ENCODE measurements around the gene AMPD3.

The AMPD3 gene

GRCh38 chr11:10503777-10504480, 48.9 kb downstream of the AMPD3 start:
- no peak for DNase-seq (ENCODE audit: low spot score)

- DNase-seq (ENCODE audit: low spot score): no peak
Measured at GRCh38 chr11:10504490-10504889, 49.4 kb downstream of the AMPD3 start.

GRCh38 chr11:10505278-10506007, 50.4 kb downstream of the AMPD3 start:
- DNase-seq (ENCODE audit: low spot score): no peak

GRCh38 chr11:10506008-10506370, 50.9 kb downstream of the AMPD3 start:
- no peak for DNase-seq (ENCODE audit: low spot score)

DNA sequence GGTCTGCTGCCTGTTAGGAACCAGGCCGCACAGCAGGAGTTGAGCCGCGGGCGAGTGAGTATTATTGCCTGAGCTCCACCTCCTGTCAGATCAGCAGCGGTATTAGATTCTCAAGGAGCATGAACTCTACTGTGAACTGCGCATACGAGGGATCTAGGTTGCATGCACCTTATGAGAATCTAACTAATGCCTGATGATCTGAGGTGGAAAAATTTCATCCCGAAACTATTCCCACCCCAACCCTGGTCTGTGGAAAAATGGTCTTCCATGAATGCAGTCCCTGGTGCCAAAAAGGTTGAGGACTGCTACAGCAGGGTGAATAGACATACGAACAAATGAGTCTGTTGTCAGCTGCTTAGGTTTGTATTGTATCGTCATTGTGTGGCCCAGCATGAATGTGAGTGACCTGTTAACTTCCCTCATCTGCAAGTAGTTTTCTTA, 56.1 kb downstream of the AMPD3 start:
- no peak for DNase-seq (ENCODE audit: low spot score)

DNA sequence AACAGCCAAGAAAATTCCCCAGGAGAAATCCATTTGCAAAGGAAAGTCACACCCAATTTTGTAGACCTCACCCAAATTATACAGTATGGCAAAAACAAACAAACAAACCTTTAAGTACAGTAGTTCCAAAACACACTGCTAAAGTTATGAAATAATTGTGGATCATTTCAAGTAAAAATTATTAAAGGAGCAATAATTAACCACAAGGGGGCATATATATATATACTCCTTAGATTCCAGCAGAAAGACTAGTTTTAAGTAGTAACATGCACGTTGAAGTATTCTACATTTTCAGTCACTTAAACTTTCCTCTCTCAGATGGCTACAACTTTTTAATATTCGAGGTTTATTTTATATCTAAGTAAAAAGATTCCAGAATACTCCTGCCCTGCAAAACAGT, 59.1 kb downstream of the AMPD3 start:
- no peak for DNase-seq (ENCODE audit: low spot score)

- DNase-seq (ENCODE audit: low spot score): no peak
Measured at GRCh38 chr11:10514709-10515108, 59.6 kb downstream of the AMPD3 start.

- DNase-seq (ENCODE audit: low spot score): no peak
Measured at GRCh38 chr11:10515418-10515817, 60.4 kb downstream of the AMPD3 start.

DNA sequence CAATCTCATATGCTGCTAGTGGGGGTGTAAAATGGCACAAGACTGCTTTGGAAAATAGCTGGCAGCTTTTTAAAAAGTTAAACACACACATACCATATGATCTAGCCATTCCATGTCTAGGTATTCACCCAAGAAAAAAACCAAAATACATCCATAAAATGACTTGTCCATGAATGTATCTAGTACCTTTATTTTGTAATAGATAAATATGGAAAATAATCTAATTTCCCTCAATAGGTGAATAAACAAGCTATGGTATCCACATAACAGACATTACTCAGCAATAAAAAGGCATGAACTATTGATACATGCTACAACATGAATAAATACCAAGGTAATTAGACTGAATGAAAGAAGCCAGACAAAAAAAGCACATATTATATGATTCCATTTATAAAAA, 63.1 kb downstream of the AMPD3 start:
- DNase-seq (ENCODE audit: low spot score): no peak

- no peak for DNase-seq (ENCODE audit: low spot score)
Measured at GRCh38 chr11:10518891-10519290, 63.8 kb downstream of the AMPD3 start.

DNA sequence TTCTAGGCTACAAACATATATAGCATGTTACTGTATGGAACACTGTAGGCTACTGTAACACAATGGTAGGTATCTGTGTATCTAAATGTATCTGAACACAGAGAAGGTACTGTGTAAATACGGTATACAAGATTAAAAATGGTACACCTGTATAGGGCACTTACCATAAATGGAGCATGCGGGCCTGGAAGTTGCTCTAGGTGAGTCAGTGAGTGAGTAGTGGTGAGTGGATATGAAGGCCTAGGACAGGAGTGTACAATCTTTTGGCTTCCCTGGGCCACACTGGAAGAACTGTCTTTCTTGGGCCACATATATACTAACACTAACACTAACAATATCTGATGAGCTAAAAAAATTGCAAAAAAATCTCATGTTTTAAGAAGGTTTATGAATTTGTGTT, 64.6 kb downstream of the AMPD3 start:
- DNase-seq (ENCODE audit: low spot score): no peak

DNA sequence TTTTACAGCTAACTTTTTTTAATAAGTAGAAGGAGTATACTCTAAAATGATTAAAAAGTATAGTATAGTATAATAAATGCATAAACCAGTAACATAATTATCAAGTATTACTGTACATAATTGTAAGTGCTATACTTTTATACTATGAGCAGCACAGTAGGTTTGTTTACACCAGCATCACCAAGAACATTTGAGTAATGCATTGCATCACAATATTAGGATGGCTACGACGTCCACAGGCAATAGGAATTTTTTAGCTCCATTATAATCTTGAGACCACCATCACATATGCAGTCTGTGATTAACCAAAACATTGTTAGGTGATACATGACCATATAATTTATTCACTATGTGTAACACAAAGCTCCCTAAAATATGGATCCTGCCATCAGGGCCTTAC, 65.5 kb downstream of the AMPD3 start:
- no peak for DNase-seq (ENCODE audit: low spot score)

DNA sequence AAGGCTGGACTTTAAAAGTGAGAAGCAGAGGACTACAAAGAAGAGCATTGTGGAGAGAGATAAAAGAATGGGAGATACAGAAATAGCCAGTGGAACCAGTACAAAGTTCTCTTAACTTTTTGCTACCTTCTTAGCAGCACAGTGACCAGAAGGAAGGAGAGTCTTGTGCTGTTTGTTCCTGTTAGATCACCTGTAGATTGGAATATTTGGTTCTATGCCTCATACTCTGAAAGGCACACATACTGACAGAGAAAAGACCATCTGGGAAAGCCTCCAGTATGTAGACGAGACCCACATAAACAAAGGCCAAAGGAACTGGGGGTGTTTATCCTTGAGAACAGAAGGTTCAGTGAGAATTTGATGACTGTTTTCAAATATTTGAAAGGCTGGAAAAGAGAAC, 67.2 kb downstream of the AMPD3 start:
- no peak for DNase-seq (ENCODE audit: low spot score)

DNA sequence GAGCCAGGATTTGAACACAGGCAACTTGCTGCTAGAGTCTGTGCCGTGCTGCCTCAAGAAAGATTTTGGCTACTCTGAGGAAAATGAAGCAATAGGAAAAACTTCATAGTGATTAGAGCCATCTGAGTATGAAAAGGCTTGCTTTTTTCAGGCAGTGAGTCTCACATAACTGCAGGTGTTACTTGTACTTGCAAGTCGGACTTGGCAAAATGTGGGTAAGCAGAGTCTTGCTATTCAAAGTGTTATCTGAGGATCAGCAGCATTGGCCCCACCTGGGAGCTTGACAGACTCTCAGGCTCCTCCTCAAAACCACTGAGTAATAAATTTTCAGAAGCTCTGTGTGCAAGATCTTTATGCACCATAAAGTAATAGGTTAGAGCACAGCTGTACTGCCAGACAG, 67.9 kb downstream of the AMPD3 start:
- DNase-seq (ENCODE audit: low spot score): no peak

- no peak for DNase-seq (ENCODE audit: low spot score)
Measured at GRCh38 chr11:10524471-10524870, 69.4 kb downstream of the AMPD3 start.

DNA sequence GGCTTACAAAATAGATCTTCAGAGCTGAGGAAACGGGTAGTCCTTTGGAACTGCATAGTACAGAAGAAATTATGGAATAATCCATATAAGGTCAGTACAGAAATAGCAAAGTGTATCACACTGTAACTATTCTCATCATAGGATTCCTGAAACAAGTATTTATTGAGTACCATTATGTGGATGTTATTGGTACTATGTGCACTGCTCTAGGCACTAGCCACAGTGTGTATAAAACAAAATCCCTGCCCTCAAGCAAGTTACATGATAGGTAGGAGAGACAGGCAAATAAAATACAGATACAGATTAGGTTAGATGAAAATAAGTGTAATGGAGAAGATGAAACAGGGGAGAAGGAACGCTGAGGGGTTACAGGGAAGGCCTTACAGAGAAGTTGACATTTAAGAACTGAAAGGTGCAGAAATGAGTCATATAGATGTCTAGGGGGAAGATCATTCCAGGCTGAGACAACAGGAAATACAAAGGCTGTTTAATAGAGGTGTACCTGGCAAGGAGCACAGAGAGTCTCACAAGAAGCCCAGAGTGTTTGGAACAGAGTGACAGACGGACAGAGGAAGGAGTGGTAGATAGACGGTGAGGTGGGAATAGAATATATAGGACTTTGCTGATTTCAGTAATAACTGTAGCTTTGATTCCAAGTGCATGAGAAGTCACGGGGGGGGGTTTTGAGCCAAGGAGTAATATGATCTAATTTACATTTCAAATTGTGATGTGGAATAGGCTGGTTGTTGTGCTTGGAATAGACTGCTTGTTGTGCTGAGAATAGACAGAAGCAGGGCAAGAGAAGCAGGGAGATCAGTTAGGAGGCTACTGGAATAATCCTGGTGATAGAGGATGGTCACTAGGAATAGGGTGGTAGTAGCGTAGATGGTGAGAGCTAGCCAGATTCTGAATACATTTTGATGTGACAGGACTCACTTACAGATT, 72.2 kb downstream of the AMPD3 start:
- no peak for DNase-seq (ENCODE audit: low spot score)

GRCh38 chr11:10528121-10528520, 73.1 kb downstream of the AMPD3 start:
- no peak for DNase-seq (ENCODE audit: low spot score)

DNA sequence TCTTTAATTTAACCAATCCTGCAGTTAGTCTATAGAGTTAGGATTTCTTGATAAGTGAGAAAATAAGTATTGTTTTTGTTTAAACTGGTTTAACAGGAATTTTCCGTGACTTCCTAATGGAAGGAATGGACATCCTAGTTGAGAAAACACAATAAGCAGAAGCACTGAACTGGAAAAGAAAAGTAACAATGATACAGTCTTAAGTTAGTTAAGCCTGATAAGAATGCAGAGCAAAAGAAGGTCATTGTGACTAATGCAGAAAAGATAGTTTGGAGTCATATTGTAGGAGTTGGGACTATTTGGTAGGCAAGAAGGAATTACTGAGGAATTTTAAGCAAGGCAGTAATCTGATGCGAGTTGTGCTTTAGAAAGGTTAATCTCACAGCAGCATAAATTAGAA, 74.2 kb downstream of the AMPD3 start:
- no peak for DNase-seq (ENCODE audit: low spot score)

- DNase-seq (ENCODE audit: low spot score): no peak
Measured at GRCh38 chr11:10532526-10532925, 77.5 kb downstream of the AMPD3 start.

DNA sequence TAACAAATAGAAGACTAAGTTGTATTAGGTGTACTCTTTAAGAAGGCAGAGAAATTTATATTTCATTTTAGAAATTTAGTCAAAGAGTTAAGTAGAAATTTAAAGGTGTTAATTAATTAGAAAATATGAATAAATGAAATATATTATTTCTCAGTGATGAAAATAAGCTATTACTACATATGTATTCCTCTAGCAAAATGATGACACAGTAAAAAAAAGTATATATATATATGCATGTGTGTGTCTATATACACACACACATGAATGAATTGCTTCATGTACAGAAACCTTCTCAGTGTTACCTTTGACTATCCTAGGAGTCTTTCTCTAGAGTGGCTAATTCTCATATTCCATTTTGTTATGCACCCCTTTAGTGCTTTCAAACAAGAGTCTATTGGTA, 78.3 kb downstream of the AMPD3 start:
- DNase-seq (ENCODE audit: low spot score): no peak

DNA sequence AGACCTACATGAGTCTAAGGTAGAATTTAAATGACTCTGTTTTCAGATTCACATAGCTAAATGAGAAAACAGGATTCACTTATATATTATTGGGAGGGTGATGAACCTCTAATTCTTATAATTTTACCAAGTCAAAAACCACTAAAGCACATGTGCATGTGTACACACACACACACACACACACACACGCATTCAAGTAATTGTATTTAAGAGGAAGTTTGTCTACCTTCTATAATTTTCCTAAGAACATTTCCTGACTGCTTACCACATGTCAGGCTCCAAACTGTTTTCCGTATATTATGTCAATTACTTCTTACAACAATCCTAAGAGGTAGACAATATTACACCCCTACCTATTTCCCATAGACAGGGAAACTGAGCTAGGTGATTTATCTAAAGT, 79.3 kb downstream of the AMPD3 start:
- no peak for DNase-seq (ENCODE audit: low spot score)

GRCh38 chr11:10537600-10537999, 82.5 kb downstream of the AMPD3 start:
- DNase-seq (ENCODE audit: low spot score): no peak

GRCh38 chr11:10538924-10539323, 83.9 kb downstream of the AMPD3 start:
- DNase-seq (ENCODE audit: low spot score): no peak
